HG02970 (cell line): ENCODE data around the gene PLAGL2.
"Not testable (repeated sequence)": the region's sequence is repeated elsewhere in the genome, so short reads cannot be mapped to it uniquely, and the experiment has no call there.

Experiments
- ATAC-seq: cut with Tn5 transposase; IDR thresholded peaks from one replicate; pipeline ENCODE4 v1.9.1; 2021; ENCODE audit warnings: mild to moderate bottlenecking, moderate library complexity, moderate number of reproducible peaks; ENCODE audit not compliant: unreplicated experiment, low FRiP score

PLAGL2 gene, protein sequence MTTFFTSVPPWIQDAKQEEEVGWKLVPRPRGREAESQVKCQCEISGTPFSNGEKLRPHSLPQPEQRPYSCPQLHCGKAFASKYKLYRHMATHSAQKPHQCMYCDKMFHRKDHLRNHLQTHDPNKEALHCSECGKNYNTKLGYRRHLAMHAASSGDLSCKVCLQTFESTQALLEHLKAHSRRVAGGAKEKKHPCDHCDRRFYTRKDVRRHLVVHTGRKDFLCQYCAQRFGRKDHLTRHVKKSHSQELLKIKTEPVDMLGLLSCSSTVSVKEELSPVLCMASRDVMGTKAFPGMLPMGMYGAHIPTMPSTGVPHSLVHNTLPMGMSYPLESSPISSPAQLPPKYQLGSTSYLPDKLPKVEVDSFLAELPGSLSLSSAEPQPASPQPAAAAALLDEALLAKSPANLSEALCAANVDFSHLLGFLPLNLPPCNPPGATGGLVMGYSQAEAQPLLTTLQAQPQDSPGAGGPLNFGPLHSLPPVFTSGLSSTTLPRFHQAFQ

GRCh38 chr20:32207626-32208498 lies at the start of gene PLAGL2, which contains the start of gene POFUT1:
TSS of gene PLAGL2 (minus strand) at chr20:32207743. CDS start at chr20:32202178, 5,565 bp downstream.
TSS of gene POFUT1 (plus strand) at chr20:32207880. CDS start at chr20:32207942, 62 bp downstream.
- ATAC-seq, result peak; percentile 87

- no peak for ATAC-seq
Measured at GRCh38 chr20:32252189-32252588, 44.6 kb upstream of the PLAGL2 start.

DNA sequence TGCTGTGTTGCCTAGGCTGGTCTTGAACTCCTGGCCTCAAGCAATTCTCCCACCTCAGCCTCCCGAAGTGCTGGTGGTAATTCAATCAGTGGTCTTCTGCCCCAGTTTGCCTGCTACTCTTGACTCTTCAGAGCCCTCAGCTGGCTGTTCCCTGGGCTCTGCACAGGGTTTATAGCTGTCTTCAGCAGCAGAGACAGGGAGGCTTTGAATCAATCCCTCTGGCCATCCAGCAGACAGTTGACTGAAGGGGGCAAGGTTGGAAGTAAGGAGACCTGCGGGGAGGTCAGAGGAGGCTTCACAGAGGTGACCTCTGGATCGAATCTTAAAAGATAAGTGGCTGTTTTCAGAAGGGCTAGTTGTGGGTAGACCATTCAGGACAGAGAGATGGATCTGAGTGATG lies 43.9 kb upstream of the PLAGL2 start:
- no peak for ATAC-seq

- no peak for ATAC-seq
Measured at GRCh38 chr20:32249030-32249738, 41.6 kb upstream of the PLAGL2 start.

DNA sequence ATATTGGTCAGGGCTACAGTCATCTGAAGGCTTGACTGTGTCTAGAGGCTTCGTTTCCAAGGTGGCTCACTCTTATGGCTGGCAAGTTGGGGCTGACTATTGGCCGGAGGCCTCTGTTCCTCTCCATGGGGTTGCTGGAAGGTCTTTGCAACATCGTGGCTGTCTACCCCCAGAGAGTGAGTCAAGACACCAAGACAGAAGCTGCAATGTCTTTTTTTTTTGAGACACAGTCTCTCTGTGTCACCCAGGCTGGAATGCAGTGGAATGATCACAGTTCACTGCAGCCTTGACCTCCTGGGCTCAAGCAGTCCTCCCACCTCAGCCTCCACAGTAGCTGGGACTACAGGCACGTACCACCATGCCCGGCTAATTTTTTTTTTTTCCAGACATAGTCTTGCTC lies 40.5 kb upstream of the PLAGL2 start:
- no peak for ATAC-seq

- ATAC-seq, result not testable (repeated sequence)
Measured at GRCh38 chr20:32246208-32246607, 38.7 kb upstream of the PLAGL2 start.

- ATAC-seq, result no peak
Measured at GRCh38 chr20:32244959-32245358, 37.4 kb upstream of the PLAGL2 start.

- no peak for ATAC-seq
Measured at GRCh38 chr20:32244150-32244823, 36.7 kb upstream of the PLAGL2 start.

DNA sequence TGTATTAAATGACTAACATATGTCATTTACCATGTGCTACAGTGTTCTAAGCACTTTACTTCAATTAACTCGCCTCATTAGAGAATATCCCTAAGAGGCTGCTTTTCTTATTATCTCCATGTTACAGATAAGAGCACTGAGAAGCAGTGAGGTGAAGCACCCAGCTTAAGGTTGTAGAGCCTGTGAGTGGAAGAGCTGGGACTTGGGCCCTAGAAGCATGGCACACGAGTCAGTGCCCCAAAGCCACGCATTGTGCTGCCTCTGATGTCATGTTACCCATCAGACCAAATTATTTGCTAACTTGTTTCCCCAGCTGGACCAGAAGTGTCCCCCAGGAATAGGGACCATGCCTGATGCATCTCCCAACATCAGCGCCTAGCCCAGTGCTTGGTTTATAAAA lies 34.3 kb upstream of the PLAGL2 start:
- no peak for ATAC-seq

- no peak for ATAC-seq
Measured at GRCh38 chr20:32240205-32240604, 32.7 kb upstream of the PLAGL2 start.

- no peak for ATAC-seq
Measured at GRCh38 chr20:32238483-32239425, 31.2 kb upstream of the PLAGL2 start.

DNA sequence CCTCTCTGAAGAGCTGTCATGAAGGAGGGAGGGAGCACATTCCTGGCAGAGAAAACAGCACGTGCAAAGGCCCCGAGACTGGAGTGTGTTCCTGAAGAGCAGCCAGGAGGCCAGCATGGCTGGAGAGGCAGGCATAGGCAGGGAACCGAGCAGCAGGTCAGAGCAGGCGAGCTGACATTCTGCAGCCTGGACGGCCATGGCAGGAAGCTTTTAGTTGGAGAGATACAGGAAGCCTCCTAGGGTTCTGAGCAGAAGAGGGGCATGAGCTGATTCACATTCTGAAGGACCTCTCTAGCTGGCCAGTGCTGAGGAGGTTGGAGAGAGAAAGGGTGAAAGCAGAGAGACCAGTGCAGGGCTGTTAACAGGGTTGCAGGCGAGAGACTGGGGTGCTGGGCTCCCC lies 29.9 kb upstream of the PLAGL2 start:
- no peak for ATAC-seq

DNA sequence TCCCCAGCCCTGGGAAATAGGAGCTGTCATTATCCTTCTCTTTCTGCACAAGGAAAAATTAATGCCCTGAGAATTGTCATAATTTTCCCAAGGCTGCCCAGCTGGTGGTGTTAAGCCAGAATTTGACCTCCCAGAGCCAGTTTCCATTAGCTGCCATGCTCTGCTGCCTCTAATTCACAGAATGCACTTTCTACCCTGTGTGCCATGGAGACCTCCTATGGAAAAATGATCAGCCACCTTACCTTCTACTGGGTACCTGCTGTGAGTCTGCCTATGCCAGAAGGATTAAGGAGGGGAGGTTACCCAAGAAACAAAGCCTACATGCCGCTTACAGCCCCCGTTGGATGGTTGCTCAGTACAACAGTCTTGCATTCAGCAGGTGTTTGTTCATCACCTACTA lies 29.3 kb upstream of the PLAGL2 start:
- no peak for ATAC-seq

DNA sequence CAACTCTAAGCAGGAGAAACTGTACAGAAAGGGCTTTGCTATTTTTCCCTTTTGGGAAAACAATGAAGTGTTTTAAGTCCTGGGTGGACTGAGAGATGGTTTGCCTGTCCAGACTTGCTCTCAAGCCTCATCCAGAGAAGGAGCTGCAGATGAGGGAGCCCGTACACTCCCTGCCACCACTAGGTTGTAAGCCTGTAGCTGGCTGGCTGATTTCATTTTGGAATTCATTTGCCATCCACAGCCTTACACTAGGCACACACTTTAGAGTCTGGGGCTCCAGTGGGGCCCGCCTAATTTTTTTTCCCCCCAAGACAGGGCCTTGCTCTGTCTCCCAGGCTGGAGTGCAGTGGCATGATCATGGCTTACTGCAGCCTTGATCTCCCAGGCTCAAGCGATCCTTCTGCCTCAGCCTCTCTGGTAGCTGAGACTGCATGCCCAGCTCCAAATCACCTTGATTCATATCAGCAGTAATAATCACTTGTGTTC lies 28.5 kb upstream of the PLAGL2 start:
- ATAC-seq, result no peak

DNA sequence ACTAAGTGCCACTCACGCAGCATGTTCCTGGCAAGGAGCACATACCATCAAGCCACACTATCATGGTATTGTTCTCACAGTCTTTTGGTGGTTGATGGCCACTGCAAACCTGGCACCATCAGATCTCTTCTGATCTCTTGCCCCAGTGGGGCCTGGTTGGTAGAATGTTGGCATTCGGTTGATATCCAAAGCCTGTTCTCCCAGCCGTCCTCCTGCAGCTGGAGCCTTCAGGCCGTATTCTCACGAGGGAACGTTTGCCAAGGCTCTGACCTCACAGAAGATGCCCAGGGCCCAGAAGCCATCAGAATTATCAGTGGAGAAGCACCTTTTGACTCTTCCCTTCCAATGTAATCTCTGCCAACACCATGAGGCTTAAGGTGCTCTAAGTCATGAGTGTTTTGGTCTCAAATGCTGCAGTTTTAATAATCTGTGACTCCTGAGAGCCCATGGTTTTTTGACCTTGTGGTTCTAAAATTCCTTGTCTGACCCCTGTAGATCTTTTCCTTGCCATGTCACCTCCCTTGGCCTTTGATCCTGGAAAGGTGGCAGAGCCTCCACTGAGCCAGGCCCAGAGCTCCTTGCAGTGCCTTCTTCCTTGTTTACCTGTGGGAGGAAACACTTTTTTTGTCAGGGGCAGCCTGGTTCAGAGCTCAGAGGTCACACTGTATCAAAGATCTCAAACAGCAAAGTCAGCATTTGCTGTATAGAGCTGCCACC lies 27.9 kb upstream of the PLAGL2 start:
- ATAC-seq, result no peak

- no peak for ATAC-seq
Measured at GRCh38 chr20:32234135-32234808, 26.7 kb upstream of the PLAGL2 start.

GRCh38 chr20:32233286-32233685 lies 25.7 kb upstream of the PLAGL2 start:
- ATAC-seq, result no peak
